Amniotic stem cell (primary cell): Measurements from ENCODE around the gene LTBR.
"Not testable (repeated sequence)": the region's sequence is repeated elsewhere in the genome, so short reads cannot be mapped to it uniquely, and the experiment has no call there.

Experiments used
- DNase-seq: peaks from one replicate; lab custom pipeline; 2025; lab: John Stamatoyannopoulos, UW

LTBR gene

DNA sequence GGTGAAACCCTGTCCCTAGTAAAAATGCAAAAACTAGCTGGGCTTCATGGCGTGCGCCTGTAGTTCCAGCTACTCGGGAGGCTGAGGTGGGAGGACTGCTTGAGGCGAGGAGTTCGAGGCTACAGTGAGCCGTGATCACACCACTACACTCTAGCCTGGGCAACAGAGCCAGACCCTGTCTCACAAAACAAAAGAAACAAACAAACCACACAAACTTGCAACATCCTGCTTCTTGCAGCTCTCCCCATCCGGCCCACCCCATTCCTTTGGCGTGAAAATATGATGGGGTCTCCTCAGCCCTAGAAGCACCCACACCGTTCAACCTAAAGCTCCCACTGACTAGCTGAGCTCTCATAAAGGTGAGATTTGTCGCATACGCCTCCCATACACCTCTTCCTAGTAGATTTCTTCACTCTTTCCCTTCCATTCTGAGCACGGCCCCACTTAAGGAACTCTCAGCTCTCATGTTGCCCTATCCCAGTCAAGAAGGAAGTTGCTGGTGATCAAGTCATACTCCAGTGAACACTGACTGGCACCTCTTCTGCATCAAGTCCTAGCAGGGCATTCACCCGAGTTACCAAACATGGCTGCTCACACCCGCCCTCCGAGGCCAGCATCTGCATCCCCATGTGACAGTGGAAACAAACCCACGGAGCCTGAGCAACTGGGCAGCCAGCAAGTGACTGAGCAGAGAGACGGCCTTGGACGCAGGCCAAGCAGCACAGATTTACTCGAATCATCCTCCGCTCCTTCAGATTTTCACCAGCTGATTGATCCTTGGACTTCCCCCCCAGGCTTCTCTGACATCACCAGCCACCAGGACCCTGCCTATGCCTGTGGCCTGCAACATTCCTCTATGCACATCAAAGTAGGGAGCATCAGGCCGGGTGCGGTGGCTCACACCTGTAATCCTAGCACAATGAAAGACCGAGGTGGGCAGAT lies 41.9 kb downstream of the LTBR start:
- DNase-seq: no peak

DNA sequence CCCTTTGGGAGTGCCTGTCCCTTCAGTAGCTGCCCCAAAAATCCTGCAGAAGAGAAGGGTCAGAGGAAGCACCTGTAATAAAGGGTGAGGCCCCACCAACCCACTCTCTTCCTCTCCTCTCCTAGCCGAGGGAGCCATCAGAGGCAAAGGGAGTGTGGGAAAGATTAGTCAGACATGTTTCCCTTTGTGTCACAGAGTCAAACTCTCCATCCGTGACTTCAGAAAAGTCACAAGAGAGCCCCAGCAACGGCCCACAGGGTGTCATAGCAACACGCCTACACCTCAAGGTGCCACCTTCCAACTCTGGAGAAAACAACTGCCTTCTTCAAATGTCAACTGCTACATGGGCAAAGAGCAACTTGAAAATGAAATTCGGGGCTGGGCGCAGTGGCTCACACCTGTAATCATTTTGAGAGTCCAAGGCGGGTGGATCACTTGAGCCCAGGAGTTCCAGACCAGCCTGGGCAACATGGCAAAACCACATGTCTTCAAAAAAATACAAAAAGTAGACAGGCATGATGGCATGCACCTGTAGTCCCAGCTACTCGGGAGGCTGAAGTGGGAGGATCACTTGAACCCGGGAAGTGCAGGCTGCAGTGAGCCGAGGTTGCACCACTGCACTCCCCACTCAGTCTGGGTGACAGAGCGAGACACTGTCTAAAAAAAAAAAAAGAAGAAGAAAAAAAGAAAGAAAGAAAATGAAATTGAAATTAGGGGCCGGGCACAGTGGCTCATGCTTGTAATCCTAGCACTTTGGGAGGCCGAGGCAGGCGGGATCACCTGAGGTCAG lies 43.1 kb downstream of the LTBR start:
- no peak for DNase-seq

DNA sequence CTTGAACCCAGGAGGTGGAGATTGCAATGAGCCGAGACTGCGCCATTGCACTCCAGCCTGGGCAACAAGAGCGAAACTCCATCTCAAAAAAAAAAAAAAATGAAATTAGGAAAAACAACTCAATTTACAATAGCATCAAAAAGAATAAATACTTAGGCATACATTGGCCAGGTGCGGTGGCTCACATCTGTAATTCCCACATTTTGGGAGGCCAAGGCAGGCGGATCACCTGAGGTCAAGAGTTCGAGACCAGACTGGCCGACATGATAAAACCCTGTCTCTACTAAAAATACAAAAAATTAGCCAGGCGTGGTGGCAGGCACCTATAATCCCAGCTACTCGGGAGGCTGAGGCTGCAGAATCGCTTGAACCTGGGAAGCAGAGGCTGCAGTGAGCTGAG lies 43.8 kb downstream of the LTBR start:
- DNase-seq: not testable (repeated sequence)

DNA sequence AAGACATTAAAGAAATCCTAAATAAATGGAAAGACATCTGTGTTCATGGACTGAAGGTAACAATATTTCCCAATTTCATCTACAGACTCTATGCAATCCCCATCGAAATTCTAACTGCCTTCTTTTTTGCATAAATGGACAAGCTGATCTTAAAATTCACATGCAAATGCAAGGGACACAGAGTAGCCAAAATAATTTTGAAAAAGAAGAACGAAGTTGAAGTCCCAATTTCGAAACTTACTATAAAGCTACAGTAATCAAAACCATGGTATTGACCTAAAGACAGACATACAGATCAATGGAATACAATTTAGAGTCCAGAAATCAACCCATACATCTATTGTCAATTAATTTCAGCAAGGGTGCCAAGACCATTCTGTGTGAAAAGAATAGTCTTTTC lies 44.4 kb downstream of the LTBR start:
- no peak for DNase-seq

DNA sequence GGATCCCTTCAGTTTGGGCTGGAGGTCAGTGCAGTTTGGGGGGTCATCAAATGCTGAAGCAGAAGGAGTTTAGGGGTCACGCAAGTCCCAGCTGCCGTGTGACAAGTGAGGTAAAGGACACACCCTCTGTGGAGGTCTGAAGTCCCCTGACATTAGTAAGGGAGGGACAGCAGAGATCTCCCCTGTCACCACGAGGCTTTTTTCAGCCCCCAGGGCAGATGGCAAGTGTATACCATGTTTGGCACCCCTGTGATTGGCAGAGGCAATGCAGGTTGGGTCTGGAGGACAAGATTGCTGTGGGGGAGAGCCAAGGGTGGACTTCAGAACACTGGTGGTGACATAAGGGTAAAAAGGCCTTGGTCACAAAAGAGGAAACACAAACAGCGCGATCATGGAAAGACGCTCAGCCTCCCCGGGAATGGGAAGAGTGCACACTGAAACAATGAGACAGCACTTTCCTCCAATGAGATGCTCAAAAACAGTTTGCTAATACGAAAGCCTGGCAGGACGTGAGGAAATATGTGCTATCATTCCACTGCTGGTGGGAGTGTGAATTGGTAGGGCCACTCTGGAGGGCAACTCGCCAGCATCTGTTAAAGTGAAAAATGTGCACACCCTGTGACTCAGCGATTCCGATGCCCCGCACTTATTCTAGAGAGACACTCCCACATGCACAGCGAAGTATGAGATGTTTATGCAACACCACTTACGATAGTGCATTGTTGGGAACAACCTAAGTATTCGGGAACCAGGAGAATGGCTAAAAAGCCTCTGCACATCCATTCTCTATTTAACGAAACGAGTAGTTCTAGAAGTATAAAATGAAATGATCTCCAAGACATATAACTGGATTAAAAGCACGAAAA lies 46.4 kb downstream of the LTBR start:
- peak; percentile 62 for DNase-seq

DNA sequence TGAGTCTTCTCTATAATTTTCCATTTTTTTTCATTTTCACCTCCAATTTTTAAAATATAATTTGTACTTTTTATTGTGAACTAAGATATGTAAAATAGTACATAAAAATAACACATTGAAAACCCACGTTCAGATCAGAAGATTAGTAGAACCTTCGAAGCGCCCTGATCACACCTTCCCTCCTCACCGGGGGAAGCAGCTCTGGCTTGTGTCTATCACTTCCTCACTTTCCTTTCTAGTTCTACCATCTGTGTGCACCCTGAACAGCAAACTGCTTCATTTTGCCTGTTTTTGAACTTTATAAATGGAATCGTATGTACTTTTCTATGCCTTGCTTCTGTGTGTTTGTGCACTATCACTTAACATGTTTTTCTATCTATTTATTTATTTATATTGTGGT lies 49.0 kb downstream of the LTBR start:
- no peak for DNase-seq

DNA sequence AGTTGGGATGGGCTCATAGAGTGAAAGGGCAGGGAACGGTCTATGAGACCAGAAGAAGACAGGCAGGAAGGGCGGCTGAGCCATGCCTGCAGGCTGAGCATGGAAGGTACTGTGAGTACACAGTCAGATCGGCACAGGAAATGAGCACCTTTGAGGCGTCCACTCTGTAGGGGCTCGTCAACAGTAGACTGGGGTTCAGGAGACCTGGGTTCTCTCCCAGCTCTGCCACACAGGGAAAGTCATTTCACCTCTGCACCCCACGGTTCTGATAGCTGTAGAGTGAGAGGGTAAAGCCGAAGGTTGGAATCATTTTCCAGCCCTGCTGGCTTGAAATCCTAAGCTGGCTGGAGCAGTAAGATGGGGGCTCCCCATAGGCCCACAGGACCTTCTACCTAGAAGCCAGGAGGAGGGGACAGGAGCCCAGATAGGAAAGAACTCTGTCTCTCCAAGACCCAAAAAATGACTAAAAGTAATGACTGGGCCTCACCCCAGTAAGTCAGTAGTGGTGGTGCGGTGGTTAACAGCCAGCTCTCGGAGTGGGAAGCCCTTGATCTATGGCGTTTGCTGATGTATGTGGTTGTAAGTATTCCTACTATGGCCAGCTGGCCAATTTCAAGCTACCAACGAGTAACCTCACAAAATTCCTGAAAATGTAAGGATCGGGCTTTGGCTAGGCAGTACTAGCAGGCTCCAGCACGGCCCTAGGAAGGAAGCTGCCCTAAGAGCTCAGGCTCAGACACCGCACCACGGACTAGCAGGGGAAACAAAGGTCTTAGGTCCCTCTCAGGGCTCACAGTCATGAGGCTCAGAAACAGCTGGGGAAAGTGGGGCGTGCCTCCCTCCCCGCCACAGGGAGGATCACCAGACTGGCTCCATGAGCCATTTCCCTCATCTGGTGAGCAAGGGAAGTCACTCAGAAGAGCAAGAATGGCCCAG lies 50.5 kb downstream of the LTBR start:
- no peak for DNase-seq

DNA sequence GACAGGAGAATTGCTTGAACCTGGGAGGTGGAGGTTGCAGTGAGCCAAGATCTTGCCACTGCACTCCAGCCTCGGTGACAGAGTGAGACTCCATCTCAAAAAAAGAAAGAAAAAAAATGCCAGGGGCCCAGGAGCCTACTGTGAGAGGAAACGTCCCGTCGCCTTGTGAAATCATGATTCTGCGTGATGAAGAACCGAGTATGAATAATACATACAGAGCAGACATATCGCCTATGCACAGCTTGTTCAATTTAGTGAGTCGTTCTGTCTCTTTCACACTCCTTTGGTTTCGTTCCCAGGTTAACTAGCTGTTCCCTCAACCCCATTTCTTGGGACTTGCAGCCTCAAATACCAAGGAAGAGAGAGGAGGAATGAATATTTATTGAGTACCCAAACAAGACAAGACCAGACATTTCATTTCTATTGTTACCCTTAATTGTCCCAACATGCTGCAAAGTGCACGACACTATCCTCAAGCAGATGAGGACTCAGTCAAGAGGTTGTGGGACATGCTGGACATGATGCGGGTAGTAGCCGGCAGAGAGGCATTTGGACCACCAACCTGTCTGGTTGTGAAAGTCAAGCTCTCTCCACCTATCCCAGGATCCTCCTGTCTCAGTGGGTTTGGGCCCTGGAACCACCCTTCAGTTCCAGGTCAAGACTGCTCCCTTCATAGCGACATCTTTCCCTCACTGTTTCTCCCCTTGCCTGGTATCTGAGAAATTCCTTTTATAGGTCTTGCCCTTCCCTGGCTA lies 52.2 kb downstream of the LTBR start:
- no peak for DNase-seq

DNA sequence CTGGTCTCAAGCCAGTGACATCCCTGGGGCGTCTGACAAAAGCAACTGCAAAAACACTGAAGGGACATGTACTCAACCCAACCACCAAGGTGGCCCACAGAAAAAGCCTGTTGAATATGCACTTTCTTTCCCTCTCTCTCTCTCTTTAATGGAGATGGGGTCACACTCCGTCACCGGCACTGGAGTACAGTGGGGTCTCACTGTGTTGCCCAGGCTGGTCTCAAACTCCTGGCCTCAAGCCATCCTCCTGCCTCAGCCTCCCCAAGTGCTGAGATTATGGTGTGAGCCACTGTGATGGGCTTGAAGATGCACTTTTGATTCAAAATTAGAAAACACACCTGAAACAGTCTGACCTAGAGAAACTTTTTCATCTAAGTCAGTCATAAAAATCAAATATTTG lies 53.6 kb downstream of the LTBR start:
- DNase-seq: no peak

DNA sequence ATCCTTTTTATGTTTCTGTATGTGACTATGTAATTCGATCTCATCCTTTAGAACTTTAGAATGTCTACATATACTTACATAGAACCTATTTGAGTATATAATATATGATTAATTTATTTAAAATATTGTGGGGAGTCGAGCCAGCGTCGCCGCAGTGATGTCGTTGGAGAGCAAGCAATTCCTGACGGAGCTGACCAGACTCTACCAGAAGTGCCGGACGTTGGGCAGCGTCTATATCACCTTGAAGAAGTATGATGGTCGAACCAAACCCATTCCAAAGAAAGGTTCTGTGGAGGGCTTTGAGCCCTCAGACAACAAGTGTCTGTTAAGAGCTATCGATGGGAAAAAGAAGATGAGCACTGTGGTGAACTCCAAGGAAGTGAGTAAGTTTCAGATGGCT lies 54.4 kb downstream of the LTBR start:
- DNase-seq: no peak

DNA sequence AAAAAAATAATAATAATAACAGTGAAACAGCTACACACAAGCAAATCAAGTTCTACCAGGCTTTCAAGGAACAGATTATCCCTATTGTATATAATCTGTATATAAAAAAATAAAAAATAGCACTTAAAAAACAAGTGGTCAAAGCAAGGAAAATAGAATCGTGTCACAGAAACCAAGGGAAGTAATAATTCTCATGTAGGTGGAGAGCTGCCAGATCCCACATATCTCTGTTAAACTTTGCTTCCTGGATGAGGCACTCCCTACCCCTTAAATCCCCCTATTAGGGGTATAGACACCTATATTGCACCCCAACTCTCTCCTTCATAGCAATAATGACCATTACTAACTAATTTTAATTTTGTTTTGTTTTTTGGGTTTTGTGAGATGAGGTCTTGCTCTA lies 56.4 kb downstream of the LTBR start:
- no peak for DNase-seq
